ENCODE data around the gene SLC6A19.

Gene SLC6A19

DNA sequence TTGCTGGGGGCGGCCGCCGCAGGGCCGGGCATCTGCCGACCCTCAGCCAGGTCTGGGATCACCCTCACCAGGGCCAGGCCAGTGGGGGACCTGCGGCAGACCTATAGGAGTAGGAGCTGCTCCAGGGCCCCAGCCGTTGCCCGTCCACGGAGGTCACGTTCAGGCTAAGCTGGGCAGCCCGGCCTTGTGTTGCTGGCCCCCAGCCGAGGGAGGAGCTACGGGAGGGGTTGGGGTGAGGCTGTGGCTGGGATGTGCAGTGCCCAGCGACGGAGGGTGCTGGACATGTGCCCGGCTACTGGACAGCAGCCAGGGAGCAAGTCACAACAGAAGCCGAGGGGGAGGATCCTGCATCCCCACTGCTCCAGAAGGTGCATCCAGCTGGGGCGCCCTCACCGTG is 39.6 kb upstream of the SLC6A19 start:
- TF ChIP-seq, protein P1, sequence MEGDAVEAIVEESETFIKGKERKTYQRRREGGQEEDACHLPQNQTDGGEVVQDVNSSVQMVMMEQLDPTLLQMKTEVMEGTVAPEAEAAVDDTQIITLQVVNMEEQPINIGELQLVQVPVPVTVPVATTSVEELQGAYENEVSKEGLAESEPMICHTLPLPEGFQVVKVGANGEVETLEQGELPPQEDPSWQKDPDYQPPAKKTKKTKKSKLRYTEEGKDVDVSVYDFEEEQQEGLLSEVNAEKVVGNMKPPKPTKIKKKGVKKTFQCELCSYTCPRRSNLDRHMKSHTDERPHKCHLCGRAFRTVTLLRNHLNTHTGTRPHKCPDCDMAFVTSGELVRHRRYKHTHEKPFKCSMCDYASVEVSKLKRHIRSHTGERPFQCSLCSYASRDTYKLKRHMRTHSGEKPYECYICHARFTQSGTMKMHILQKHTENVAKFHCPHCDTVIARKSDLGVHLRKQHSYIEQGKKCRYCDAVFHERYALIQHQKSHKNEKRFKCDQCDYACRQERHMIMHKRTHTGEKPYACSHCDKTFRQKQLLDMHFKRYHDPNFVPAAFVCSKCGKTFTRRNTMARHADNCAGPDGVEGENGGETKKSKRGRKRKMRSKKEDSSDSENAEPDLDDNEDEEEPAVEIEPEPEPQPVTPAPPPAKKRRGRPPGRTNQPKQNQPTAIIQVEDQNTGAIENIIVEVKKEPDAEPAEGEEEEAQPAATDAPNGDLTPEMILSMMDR (IDR thresholded peaks at IDR 0.05; ENCODE audit: poor library complexity, severe bottlenecking), result no peak
- ATAC-seq (ENCODE audit: low read depth) (peak; percentile 60), DNase-seq (ENCODE audit: low spot score) (peak; percentile 83)
- Histone ChIP-seq H3K9me3 (ENCODE audit: severe bottlenecking) (no peaks in the 10 kb centered on the region), H3K27me3 (ENCODE audit: insufficient read depth, poor library complexity, severe bottlenecking) (peaks cover 2% of the 10 kb centered on the region), H3K36me3 (ENCODE audit: low read depth) (no peaks in the 10 kb centered on the region), H3K27ac (ENCODE audit: poor library complexity, severe bottlenecking) (peak overlapping the region; percentile 36), H3K4me3 (ENCODE audit: severe bottlenecking) (no peak overlapping the region), H3K4me1 (ENCODE audit: insufficient read depth, poor library complexity, severe bottlenecking) (peaks cover 16% of the 10 kb centered on the region)

DNA sequence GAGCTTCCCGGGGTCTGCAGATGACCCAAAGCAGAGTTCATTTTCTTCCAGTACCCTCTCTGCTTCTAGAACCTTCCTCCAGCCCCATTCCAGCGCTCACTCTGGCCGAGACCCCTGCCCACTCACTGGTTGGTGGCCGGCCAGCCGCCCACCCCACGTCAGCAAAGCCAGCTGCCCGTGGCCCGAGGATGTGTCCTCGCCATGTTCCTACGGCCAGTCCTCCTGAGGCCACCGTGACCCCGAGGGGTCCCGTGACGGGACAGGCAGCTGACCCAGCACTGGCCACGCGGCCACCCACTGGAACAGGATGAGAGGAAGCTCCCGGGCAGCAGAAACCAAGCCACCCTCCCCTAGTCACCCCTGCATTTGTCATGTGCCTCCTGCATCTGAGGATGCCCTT is 39.1 kb upstream of the SLC6A19 start:
- Histone ChIP-seq H3K27me3 (ENCODE audit: insufficient read depth, poor library complexity, severe bottlenecking) (no peaks in the 10 kb centered on the region), H3K9me3 (ENCODE audit: severe bottlenecking) (no peaks in the 10 kb centered on the region), H3K4me1 (ENCODE audit: insufficient read depth, poor library complexity, severe bottlenecking) (peaks cover 16% of the 10 kb centered on the region), H3K27ac (ENCODE audit: poor library complexity, severe bottlenecking) (no peak overlapping the region), H3K36me3 (ENCODE audit: low read depth) (no peaks in the 10 kb centered on the region), H3K4me3 (ENCODE audit: severe bottlenecking) (no peak overlapping the region)
- ATAC-seq (ENCODE audit: low read depth) (no peak), DNase-seq (ENCODE audit: low spot score) (peak; percentile 71)
- TF ChIP-seq, protein P1 (IDR thresholded peaks at IDR 0.05; ENCODE audit: poor library complexity, severe bottlenecking), result no peak

DNA sequence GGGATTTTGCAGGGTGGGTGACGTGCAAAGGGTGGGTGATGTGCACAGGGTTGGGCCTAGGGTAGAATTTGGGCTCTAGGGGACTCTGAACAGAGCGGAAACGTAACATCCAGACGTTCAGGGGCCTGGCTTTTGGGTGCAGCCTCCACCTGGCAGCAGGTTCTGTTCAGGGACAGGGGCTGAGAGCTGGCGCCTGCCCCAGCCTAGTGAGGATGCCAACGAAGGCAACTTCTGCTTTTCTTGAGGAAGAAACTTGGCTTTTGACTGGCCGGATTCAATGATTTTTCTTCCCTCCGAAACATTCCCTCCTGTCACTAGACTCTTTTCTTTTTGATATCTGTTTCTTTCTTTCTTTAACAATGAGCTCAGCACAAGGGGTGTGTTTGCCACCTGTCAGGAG is 38.6 kb upstream of the SLC6A19 start:
- H3K9me3 ChIP-seq (ENCODE audit: severe bottlenecking), result no peaks in the 10 kb centered on the region
- H3K4me1 ChIP-seq (ENCODE audit: insufficient read depth, poor library complexity, severe bottlenecking), result peaks cover 16% of the 10 kb centered on the region
- H3K27me3 ChIP-seq (ENCODE audit: insufficient read depth, poor library complexity, severe bottlenecking), result no peaks in the 10 kb centered on the region
- H3K36me3 ChIP-seq (ENCODE audit: low read depth), result no peaks in the 10 kb centered on the region
- ATAC-seq (ENCODE audit: low read depth) (no peak), DNase-seq (ENCODE audit: low spot score) (peak; percentile 38)
- TF ChIP-seq, protein P1 (IDR thresholded peaks at IDR 0.05; ENCODE audit: poor library complexity, severe bottlenecking), result no peak
- no peak overlapping the region for H3K4me3 ChIP-seq (ENCODE audit: severe bottlenecking)
- H3K27ac ChIP-seq (ENCODE audit: poor library complexity, severe bottlenecking), result no peak overlapping the region

DNA sequence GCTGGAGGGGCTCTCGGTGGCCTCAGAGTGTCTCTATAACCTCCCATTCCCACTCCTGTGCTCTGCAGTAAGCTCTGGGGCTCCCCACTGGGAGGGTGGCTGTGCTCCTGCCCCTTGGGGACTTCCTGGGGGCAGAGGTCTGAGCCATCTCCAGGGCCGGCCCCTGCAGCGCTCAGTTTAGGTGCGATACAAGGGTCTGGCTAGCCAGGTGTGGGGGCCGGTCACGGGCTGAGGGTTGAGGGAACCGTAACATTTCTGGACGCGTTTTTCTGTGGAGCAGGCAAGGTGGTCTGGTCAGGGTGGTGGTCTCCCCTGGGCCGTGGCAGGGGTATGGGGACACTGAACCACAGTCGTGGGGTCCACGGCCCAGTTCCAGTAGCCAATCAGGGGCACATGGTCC is 38.0 kb upstream of the SLC6A19 start:
- no peaks in the 10 kb centered on the region for H3K9me3 ChIP-seq (ENCODE audit: severe bottlenecking)
- ATAC-seq (ENCODE audit: low read depth), result no peak
- H3K4me1 ChIP-seq (ENCODE audit: insufficient read depth, poor library complexity, severe bottlenecking), result peaks cover 16% of the 10 kb centered on the region
- H3K36me3 ChIP-seq (ENCODE audit: low read depth), result no peaks in the 10 kb centered on the region
- peak; percentile 62 for DNase-seq (ENCODE audit: low spot score)
- no peak overlapping the region for H3K27ac ChIP-seq (ENCODE audit: poor library complexity, severe bottlenecking)
- H3K4me3 ChIP-seq (ENCODE audit: severe bottlenecking), result no peak overlapping the region
- TF ChIP-seq, protein P1 (IDR thresholded peaks at IDR 0.05; ENCODE audit: poor library complexity, severe bottlenecking), result no peak
- no peaks in the 10 kb centered on the region for H3K27me3 ChIP-seq (ENCODE audit: insufficient read depth, poor library complexity, severe bottlenecking)

DNA sequence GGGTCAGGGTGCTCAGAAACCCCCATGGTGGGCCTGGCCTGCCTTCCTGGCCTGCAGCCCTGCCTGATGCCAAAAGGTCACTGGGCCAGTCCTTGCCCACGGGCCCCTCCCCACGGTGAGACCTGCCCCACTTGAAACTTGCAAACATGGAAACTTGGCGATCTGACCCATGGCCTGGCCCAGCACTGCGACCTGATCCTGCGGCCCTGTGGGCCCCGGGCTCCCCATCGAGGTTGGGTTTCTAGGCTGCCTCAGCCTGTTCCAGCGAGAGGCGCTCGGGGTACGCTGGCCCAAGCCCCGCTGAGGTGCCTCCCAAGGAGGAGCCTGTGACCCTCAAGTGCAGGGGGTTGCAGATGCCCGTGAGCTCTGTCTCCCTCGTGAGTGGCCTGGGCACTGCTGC is 37.5 kb upstream of the SLC6A19 start:
- DNase-seq (ENCODE audit: low spot score) (peak; percentile 60), ATAC-seq (ENCODE audit: low read depth) (no peak)
- Histone ChIP-seq H3K9me3 (ENCODE audit: severe bottlenecking) (no peaks in the 10 kb centered on the region), H3K27me3 (ENCODE audit: insufficient read depth, poor library complexity, severe bottlenecking) (no peaks in the 10 kb centered on the region), H3K36me3 (ENCODE audit: low read depth) (no peaks in the 10 kb centered on the region), H3K4me1 (ENCODE audit: insufficient read depth, poor library complexity, severe bottlenecking) (peaks cover 16% of the 10 kb centered on the region), H3K27ac (ENCODE audit: poor library complexity, severe bottlenecking) (no peak overlapping the region), H3K4me3 (ENCODE audit: severe bottlenecking) (no peak overlapping the region)
- TF ChIP-seq, protein P1 (IDR thresholded peaks at IDR 0.05; ENCODE audit: poor library complexity, severe bottlenecking), result no peak

Data from RWPE2 (cell line).